Thymus (tissue), 11 donors: ENCODE results near the gene HMGCS2. TPM values are rescaled to one million over a fixed set of nuclear protein-coding genes. Genes with fewer than 3 reads are reported as not detected.

ENCODE experiments used
- DNase-seq, 9 donors: peaks; one replicate each; pipeline ENCODE4 v3.0.0-alpha.2; 2013; ENCODE audit warnings: low spot score in 9 of 9, low read depth in 6 of 9, missing footprints in 1 of 9
- H3K27ac ChIP-seq, 2 donors: one replicate each; pipeline ENCODE4 v1.5.1; 2013; ENCODE audit warnings: control low read depth in 1 of 2, low read depth in 1 of 2, low read length in 1 of 2, mild to moderate bottlenecking in 1 of 2, moderate library complexity in 1 of 2
- H3K27me3 ChIP-seq, 2 donors: one replicate each; pipeline ENCODE4 v1.5.1; 2013; ENCODE audit warnings: low read length in 1 of 2; ENCODE audit not compliant: control insufficient read depth in 2 of 2, insufficient read depth in 1 of 2
- H3K36me3 ChIP-seq, 2 donors: one replicate each; pipeline ENCODE4 v1.5.1; 2013; ENCODE audit warnings: low read length in 1 of 2, mild to moderate bottlenecking in 1 of 2, moderate library complexity in 1 of 2; ENCODE audit not compliant: control insufficient read depth in 2 of 2, insufficient read depth in 2 of 2
- H3K4me1 ChIP-seq, 2 donors: one replicate each; pipeline ENCODE4 v1.5.1; 2013; ENCODE audit warnings: low read length in 2 of 2; ENCODE audit not compliant: control insufficient read depth in 2 of 2, insufficient read depth in 2 of 2
- H3K4me3 ChIP-seq, 2 donors: one replicate each; pipeline ENCODE4 v1.5.1; 2013; ENCODE audit warnings: low read length in 2 of 2, control low read depth in 1 of 2, mild to moderate bottlenecking in 1 of 2
- H3K9me3 ChIP-seq, 2 donors: one replicate each; pipeline ENCODE4 v1.5.1; 2013; ENCODE audit warnings: low read length in 1 of 2, mild to moderate bottlenecking in 1 of 2; ENCODE audit not compliant: control insufficient read depth in 2 of 2, insufficient read depth in 1 of 2
- WGBS: extraction: QIAGEN DNeasy Blood & Tissue Kit; methylation state at CpG from one replicate; pipeline ENCODE4 v1.1.7; 2013; 5-methylcytosine and 5-hydroxymethylcytosine counted together
- polyA plus RNA-seq: library from polyadenylated mRNA; stranded (reverse); fragments of 200-250 nt; gene quantifications from one replicate; pipeline ENCODE4 v1.2.3, GENCODE V29; 2013
- total RNA-seq: library from RNA; stranded (reverse); fragments of 120-200 nt; gene quantifications from one replicate; pipeline ENCODE4 v1.2.4, GENCODE V29; 2013
- donor health status: healthy.

The HMGCS2 gene
- total and polyA plus RNA-seq, 2 donors: 1.5 to 3.9 TPM

GRCh38 chr1:119772298-119772697 lies 3.6 kb upstream of the HMGCS2 start:
- no peaks in the 10 kb centered on the region for H3K36me3 ChIP-seq
- no peak overlapping the region for H3K4me3 ChIP-seq
- over 99% methylated on average over 2 of the region's 2 CpGs for WGBS
- H3K27me3 ChIP-seq: no peaks in the 10 kb centered on the region
- DNase-seq: no peak
- H3K9me3 ChIP-seq: no peaks in the 10 kb centered on the region
- no peaks in the 10 kb centered on the region for H3K4me1 ChIP-seq
- H3K27ac ChIP-seq: no peak overlapping the region

- 97% methylated on average over 3 of the region's 3 CpGs for WGBS
- no peak for DNase-seq
- no peaks in the 10 kb centered on the region for H3K4me1 ChIP-seq
Observed at GRCh38 chr1:119771770-119772169, 3.1 kb upstream of the HMGCS2 start.

GRCh38 chr1:119771016-119771415 lies 2.3 kb upstream of the HMGCS2 start:
- H3K9me3 ChIP-seq: no peaks in the 10 kb centered on the region
- no peak overlapping the region for H3K4me3 ChIP-seq
- DNase-seq: no peak
- no peaks in the 10 kb centered on the region for H3K4me1 ChIP-seq
- H3K27me3 ChIP-seq: no peaks in the 10 kb centered on the region
- WGBS: 68% methylated on average over 2 of the region's 2 CpGs
- H3K27ac ChIP-seq: no peak overlapping the region
- no peaks in the 10 kb centered on the region for H3K36me3 ChIP-seq

More at GRCh38 chr1:119771770-119772169, 3.1 kb upstream of the HMGCS2 start:
- H3K4me3 ChIP-seq: no peak overlapping the region
- no peaks in the 10 kb centered on the region for H3K36me3 ChIP-seq
- no peak overlapping the region for H3K27ac ChIP-seq
- no peaks in the 10 kb centered on the region for H3K27me3 ChIP-seq
- no peaks in the 10 kb centered on the region for H3K9me3 ChIP-seq

- no peaks in the 10 kb centered on the region for H3K4me1 ChIP-seq
- H3K36me3 ChIP-seq: no peaks in the 10 kb centered on the region
- no peaks in the 10 kb centered on the region for H3K9me3 ChIP-seq
- 91% methylated on average over 2 of the region's 2 CpGs for WGBS
- no peaks in the 10 kb centered on the region for H3K27me3 ChIP-seq
- no peak for DNase-seq
- H3K4me3 ChIP-seq: no peak overlapping the region
- H3K27ac ChIP-seq: no peak overlapping the region
Observed at GRCh38 chr1:119767486-119767885, 1.2 kb downstream of the HMGCS2 start.

GRCh38 chr1:119766374-119766794 lies 2.3 kb downstream of the HMGCS2 start:
- WGBS: 97% methylated on average over 4 of the region's 4 CpGs
- H3K4me3 ChIP-seq: no peak overlapping the region
- H3K36me3 ChIP-seq: no peaks in the 10 kb centered on the region
- H3K27me3 ChIP-seq: no peaks in the 10 kb centered on the region
- no peaks in the 10 kb centered on the region for H3K4me1 ChIP-seq
- H3K9me3 ChIP-seq: no peaks in the 10 kb centered on the region
- H3K27ac ChIP-seq: no peak overlapping the region
- no peak for DNase-seq

- no peaks in the 10 kb centered on the region for H3K36me3 ChIP-seq
- no peak overlapping the region for H3K4me3 ChIP-seq
Observed at GRCh38 chr1:119764220-119764619, 4.5 kb downstream of the HMGCS2 start.

GRCh38 chr1:119762953-119763352 lies 5.8 kb downstream of the HMGCS2 start:
- Histone ChIP-seq H3K36me3 (no peaks in the 10 kb centered on the region), H3K4me3 (no peak overlapping the region), H3K27ac (no peak overlapping the region), H3K27me3 (no peaks in the 10 kb centered on the region), H3K9me3 (no peaks in the 10 kb centered on the region), H3K4me1 (no peaks in the 10 kb centered on the region)
- no peak for DNase-seq
- 98% methylated on average over 1 of the region's 1 CpG for WGBS

More at GRCh38 chr1:119764220-119764619, 4.5 kb downstream of the HMGCS2 start:
- Histone ChIP-seq H3K9me3 (no peaks in the 10 kb centered on the region), H3K4me1 (no peaks in the 10 kb centered on the region), H3K27ac (no peak overlapping the region), H3K27me3 (no peaks in the 10 kb centered on the region)
- WGBS: 97% methylated on average over 6 of the region's 6 CpGs
- DNase-seq: no peak

GRCh38 chr1:119762409-119762808 lies 6.3 kb downstream of the HMGCS2 start:
- Histone ChIP-seq H3K36me3 (no peaks in the 10 kb centered on the region), H3K4me1 (no peaks in the 10 kb centered on the region), H3K27ac (no peak overlapping the region), H3K27me3 (no peaks in the 10 kb centered on the region), H3K9me3 (no peaks in the 10 kb centered on the region), H3K4me3 (no peak overlapping the region)
- DNase-seq: no peak
- WGBS: 97% methylated on average over 1 of the region's 1 CpG

- 38% methylated on average over 3 of the region's 3 CpGs for WGBS
- Histone ChIP-seq H3K4me1 (no peaks in the 10 kb centered on the region), H3K27ac (no peak overlapping the region), H3K36me3 (no peaks in the 10 kb centered on the region), H3K9me3 (no peaks in the 10 kb centered on the region), H3K4me3 (no peak overlapping the region), H3K27me3 (no peaks in the 10 kb centered on the region)
- DNase-seq: no peak
Observed at GRCh38 chr1:119758584-119758983, 10.1 kb downstream of the HMGCS2 start.

GRCh38 chr1:119752592-119752991 lies 16.1 kb downstream of the HMGCS2 start:
- DNase-seq: no peak
- no peaks in the 10 kb centered on the region for H3K9me3 ChIP-seq
- no peaks in the 10 kb centered on the region for H3K4me1 ChIP-seq
- 92% methylated on average over 4 of the region's 4 CpGs for WGBS
- no peaks in the 10 kb centered on the region for H3K27me3 ChIP-seq
- H3K4me3 ChIP-seq: no peak overlapping the region
- H3K36me3 ChIP-seq: no peaks in the 10 kb centered on the region
- no peak overlapping the region for H3K27ac ChIP-seq
